Right hindlimb (tissue), 1 donor: ENCODE data around the gene ASIC4.

ENCODE experiments used
- DNase-seq: peaks from one replicate; pipeline ENCODE4 v3.0.0-alpha.2; 2018

The ASIC4 gene

GRCh38 chr2:219570924-219571310 lies 56.6 kb downstream of the ASIC4 start:
- DNase-seq: no peak

- DNase-seq: peak; percentile 92
Measured at GRCh38 chr2:219571311-219572236, 57.3 kb downstream of the ASIC4 start, which contains the start of gene OBSL1. TSS of gene OBSL1 (minus strand) at chr2:219571539. CDS start at chr2:219571232, 307 bp downstream.

- DNase-seq: no peak
Measured at GRCh38 chr2:219572237-219573001, 58.1 kb downstream of the ASIC4 start, which contains the start of gene INHA. TSS of gene INHA (plus strand) at chr2:219572310. CDS start at chr2:219572375, 65 bp downstream.

GRCh38 chr2:219573166-219573565 lies 58.9 kb downstream of the ASIC4 start:
- no peak for DNase-seq

- DNase-seq: no peak
Measured at GRCh38 chr2:219574484-219575311, 60.4 kb downstream of the ASIC4 start.

- DNase-seq: no peak
Measured at GRCh38 chr2:219575566-219576504, 61.6 kb downstream of the ASIC4 start.

GRCh38 chr2:219576505-219577388 lies 62.5 kb downstream of the ASIC4 start:
- DNase-seq: peak; percentile 77

- no peak for DNase-seq
Measured at GRCh38 chr2:219578811-219579613, 64.7 kb downstream of the ASIC4 start.

GRCh38 chr2:219581346-219581745 lies 67.1 kb downstream of the ASIC4 start:
- DNase-seq: no peak
